Hepatocyte (in vitro differentiated cells): Measurements from ENCODE around the gene SPG11.

Source experiments
- CTCF ChIP-seq: fragments of 200-600 bp; sonication (generic); IDR thresholded peaks from 2 replicates; pipeline ENCODE4 v1.5.1; 2016; ENCODE audit warnings: antibody characterized with exemption, mild to moderate bottlenecking; ENCODE audit not compliant: poor library complexity
- EZH2 ChIP-seq: fragments of 200-600 bp; sonication (generic); IDR thresholded peaks from 2 replicates; pipeline ENCODE4 v1.6.1; 2016; ENCODE audit warnings: antibody characterized with exemption, mild to moderate bottlenecking, borderline replicate concordance

GRCh38 chr15:44530653-44531052, 132.8 kb downstream of the SPG11 start:
- TF ChIP-seq CTCF (no peak), EZH2 (no peak)
